Common myeloid progenitor, CD34-positive (primary cell): Measurements from ENCODE around the gene BCAR3.

ENCODE experiments used
- CTCF ChIA-PET: fragments of 350-600 bp; sonication (Branson Sonifier 250); formaldehyde crosslinking; loops from one replicate; lab custom pipeline; 2021; ENCODE audit warnings: antibody characterized with exemption; lab: Charles Lee
- POLR2A ChIA-PET: fragments of 350-600 bp; sonication (Branson Sonifier 250); formaldehyde crosslinking; loops from one replicate; lab custom pipeline; 2021; ENCODE audit warnings: antibody characterized with exemption; lab: Charles Lee
- DNase-seq, 3 donors: peaks; one replicate each; pipeline versions ENCODE4 v3.0.0 to v3.0.0-alpha.2; 2013
- H3K27ac ChIP-seq, 2 experiments: 1 replicate in 1 of 2; 2 replicates in 1 of 2; pipeline ENCODE4 v1.7.0; 2013; ENCODE audit warnings: inconsistent platforms in 2 of 2, low read length in 2 of 2, mild to moderate bottlenecking in 2 of 2, low read depth in 1 of 2, moderate library complexity in 1 of 2; ENCODE audit not compliant: severe bottlenecking in 2 of 2, insufficient read depth in 1 of 2, poor library complexity in 1 of 2
- H3K27me3 ChIP-seq, 5 experiments: replicated peaks in 2 of 5; 1 replicate in 3 of 5; 2 replicates in 2 of 5; pipeline versions ENCODE4 v1.6.1 to v1.7.0; 2013; ENCODE audit warnings: low read length in 4 of 5, mild to moderate bottlenecking in 2 of 5, moderate library complexity in 2 of 5, inconsistent platforms in 1 of 5; ENCODE audit not compliant: insufficient read depth in 5 of 5, control insufficient read depth in 4 of 5
- H3K36me3 ChIP-seq, 4 experiments: 1 replicate in 2 of 4; 2 replicates in 2 of 4; pipeline versions ENCODE4 v1.6.1 to v1.7.0; 2013; ENCODE audit warnings: low read length in 3 of 4, control low read depth in 1 of 4, mild to moderate bottlenecking in 1 of 4; ENCODE audit not compliant: control insufficient read depth in 4 of 4, insufficient read depth in 4 of 4
- H3K4me1 ChIP-seq, 4 experiments: 1 replicate in 3 of 4; 2 replicates in 1 of 4; pipeline versions ENCODE4 v1.6.1 to v1.7.1; 2013; ENCODE audit warnings: low read length in 3 of 4, mild to moderate bottlenecking in 3 of 4, control low read depth in 1 of 4, inconsistent platforms in 1 of 4, moderate library complexity in 1 of 4; ENCODE audit not compliant: control insufficient read depth in 4 of 4, insufficient read depth in 4 of 4; ENCODE audit errors: control extremely low read depth in 1 of 4
- H3K4me3 ChIP-seq, 7 experiments: 1 replicate in 4 of 7; 2 replicates in 3 of 7; pipeline versions ENCODE4 v1.5.1 to v1.7.0; 2013; ENCODE audit warnings: mild to moderate bottlenecking in 7 of 7, low read length in 6 of 7, moderate library complexity in 6 of 7, inconsistent platforms in 2 of 7, low read depth in 2 of 7, control low read depth in 1 of 7; ENCODE audit not compliant: insufficient read depth in 4 of 7, control insufficient read depth in 1 of 7; ENCODE audit errors: extremely low read depth in 1 of 7
- H3K9me3 ChIP-seq, 5 experiments: 1 replicate in 4 of 5; 2 replicates in 1 of 5; pipeline versions ENCODE4 v1.6.1 to v1.7.1; 2013; ENCODE audit warnings: low read length in 4 of 5, mild to moderate bottlenecking in 2 of 5, inconsistent platforms in 1 of 5, low read depth in 1 of 5, moderate library complexity in 1 of 5; ENCODE audit not compliant: control insufficient read depth in 4 of 5, insufficient read depth in 2 of 5; ENCODE audit errors: control extremely low read depth in 1 of 5
- WGBS: methylation state at CpG from one replicate; pipeline ENCODE4 v1.1.5; 2013; ENCODE audit not compliant: insufficient coverage; 5-methylcytosine and 5-hydroxymethylcytosine counted together

BCAR3 gene

GRCh38 chr1:93707956-93708355, 26.3 kb upstream of the BCAR3 start:
- ChIA-PET POLR2A (no interaction called here), CTCF (interaction anchor here (1.1 kb wide), 1 partner anchor 30 kb away, joined by 3 read pairs; no protein-coding TSS in a partner anchor)

GRCh38 chr1:93705892-93706500, 24.4 kb upstream of the BCAR3 start:
- no peak for DNase-seq
- H3K36me3 ChIP-seq: no peaks in the 10 kb centered on the region
- H3K4me3 ChIP-seq: no peak overlapping the region
- 86% methylated on average over 2 of the region's 3 CpGs for WGBS
- no peaks in the 10 kb centered on the region for H3K9me3 ChIP-seq
- H3K27ac ChIP-seq: no peak overlapping the region
- POLR2A ChIA-PET: no interaction called here
- CTCF ChIA-PET: interaction anchor here (0.8 to 1.8 kb wide), 4 partner anchors 12 to 77 kb away, joined by 3 to 5 read pairs (median 3); no protein-coding TSS in a partner anchor
- peaks cover 0 to 17% (median 10%) of the 10 kb centered on the region in 4 experiments for H3K4me1 ChIP-seq
- H3K27me3 ChIP-seq: peaks cover 0 to 4% (median 2%) of the 10 kb centered on the region in 5 experiments

More at GRCh38 chr1:93707956-93708355, 26.3 kb upstream of the BCAR3 start:
- H3K27me3 ChIP-seq: peaks cover 0 to 5% (median 2%) of the 10 kb centered on the region in 5 experiments
- no peak overlapping the region for H3K27ac ChIP-seq
- H3K4me3 ChIP-seq: no peak overlapping the region
- DNase-seq: peak in 1 of 3 donors; percentile 33
- peaks cover 0 to 24% (median 14%) of the 10 kb centered on the region in 4 experiments for H3K4me1 ChIP-seq
- WGBS: 84% methylated on average over 4 of the region's 5 CpGs
- no peaks in the 10 kb centered on the region for H3K36me3 ChIP-seq
- no peaks in the 10 kb centered on the region for H3K9me3 ChIP-seq

DNA sequence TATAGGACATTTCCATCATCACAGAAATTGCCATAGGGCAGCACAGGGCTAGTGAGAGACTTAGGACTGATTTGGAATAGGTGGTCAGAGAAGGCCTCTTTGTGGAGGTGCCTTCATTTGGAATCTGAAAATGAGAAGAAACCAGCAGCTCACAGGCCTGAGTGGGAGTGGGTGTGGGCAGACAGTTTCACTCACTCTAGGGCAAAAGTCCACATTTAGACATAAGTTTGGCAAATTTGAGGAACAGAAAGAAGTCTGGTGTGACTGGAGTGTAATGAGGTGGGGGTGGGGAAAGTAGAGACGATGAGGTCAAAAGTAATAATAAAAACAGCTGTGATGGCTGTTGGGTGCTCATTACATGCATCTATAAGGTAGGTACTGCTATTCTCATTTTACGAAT, 22.4 kb upstream of the BCAR3 start:
- DNase-seq: no peak
- peaks cover 0 to 13% (median 9%) of the 10 kb centered on the region in 4 experiments for H3K4me1 ChIP-seq
- H3K27me3 ChIP-seq: no peaks in the 10 kb centered on the region
- H3K9me3 ChIP-seq: no peaks in the 10 kb centered on the region
- H3K4me3 ChIP-seq: no peak overlapping the region
- CTCF ChIA-PET: no interaction called here
- 100% methylated on average over 2 of the region's 2 CpGs for WGBS
- no peaks in the 10 kb centered on the region for H3K36me3 ChIP-seq
- H3K27ac ChIP-seq: no peak overlapping the region
- POLR2A ChIA-PET: no interaction called here

DNA sequence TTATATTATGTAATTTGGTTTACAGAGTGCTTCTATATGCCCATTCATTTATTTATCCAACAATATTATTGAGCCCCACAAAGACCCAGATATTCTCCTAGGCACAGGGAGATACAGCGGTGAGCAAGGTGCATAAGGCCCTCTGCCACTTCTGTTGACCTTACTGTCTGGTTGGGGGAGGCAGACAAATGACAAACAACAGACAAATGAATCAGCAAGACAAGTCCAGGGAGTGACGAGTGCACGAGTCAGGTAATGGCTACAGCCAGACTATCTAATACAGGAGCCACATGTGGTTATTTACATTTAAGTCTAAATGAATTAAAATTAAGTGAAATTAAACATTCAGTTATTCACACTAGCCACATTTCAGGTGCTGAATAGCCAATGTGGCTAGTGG, 22.0 kb upstream of the BCAR3 start:
- Histone ChIP-seq H3K36me3 (no peaks in the 10 kb centered on the region), H3K4me3 (no peak overlapping the region), H3K27me3 (no peaks in the 10 kb centered on the region), H3K27ac (no peak overlapping the region), H3K4me1 (peaks cover 0 to 11% (median 5%) of the 10 kb centered on the region in 4 experiments), H3K9me3 (no peaks in the 10 kb centered on the region)
- CTCF ChIA-PET: no interaction called here
- 93% methylated on average over 3 of the region's 3 CpGs for WGBS
- POLR2A ChIA-PET: no interaction called here
- no peak for DNase-seq

DNA sequence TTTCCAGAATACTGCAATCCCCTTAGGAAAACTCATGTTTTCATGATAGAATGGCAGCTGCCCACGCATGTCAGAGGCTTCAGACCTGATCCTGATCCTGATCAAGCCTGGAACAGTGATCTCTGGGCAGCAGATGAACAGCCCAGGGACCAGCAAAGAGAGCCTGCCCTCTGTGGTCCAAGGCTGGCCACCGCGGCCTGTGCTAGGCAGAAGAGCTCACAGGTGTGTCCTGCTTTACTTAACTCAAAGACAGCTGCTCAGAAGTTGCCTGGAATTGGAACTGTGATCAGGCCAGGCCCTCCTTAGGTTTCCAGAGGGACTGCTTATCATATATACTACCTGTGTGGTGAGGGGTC, 21.2 kb upstream of the BCAR3 start:
- Histone ChIP-seq H3K27me3 (no peaks in the 10 kb centered on the region), H3K4me1 (peaks cover 0 to 11% (median 2%) of the 10 kb centered on the region in 4 experiments), H3K4me3 (no peak overlapping the region), H3K36me3 (no peaks in the 10 kb centered on the region), H3K27ac (no peak overlapping the region), H3K9me3 (no peaks in the 10 kb centered on the region)
- 93% methylated on average over 2 of the region's 3 CpGs for whole genome bisulfite sequencing
- ChIA-PET CTCF (interaction anchor here (0.9 to 1.8 kb wide), 3 partner anchors 9 to 111 kb away, joined by 3 to 6 read pairs (median 3); no protein-coding TSS in a partner anchor), POLR2A (no interaction called here)
- DNase-seq: no peak

DNA sequence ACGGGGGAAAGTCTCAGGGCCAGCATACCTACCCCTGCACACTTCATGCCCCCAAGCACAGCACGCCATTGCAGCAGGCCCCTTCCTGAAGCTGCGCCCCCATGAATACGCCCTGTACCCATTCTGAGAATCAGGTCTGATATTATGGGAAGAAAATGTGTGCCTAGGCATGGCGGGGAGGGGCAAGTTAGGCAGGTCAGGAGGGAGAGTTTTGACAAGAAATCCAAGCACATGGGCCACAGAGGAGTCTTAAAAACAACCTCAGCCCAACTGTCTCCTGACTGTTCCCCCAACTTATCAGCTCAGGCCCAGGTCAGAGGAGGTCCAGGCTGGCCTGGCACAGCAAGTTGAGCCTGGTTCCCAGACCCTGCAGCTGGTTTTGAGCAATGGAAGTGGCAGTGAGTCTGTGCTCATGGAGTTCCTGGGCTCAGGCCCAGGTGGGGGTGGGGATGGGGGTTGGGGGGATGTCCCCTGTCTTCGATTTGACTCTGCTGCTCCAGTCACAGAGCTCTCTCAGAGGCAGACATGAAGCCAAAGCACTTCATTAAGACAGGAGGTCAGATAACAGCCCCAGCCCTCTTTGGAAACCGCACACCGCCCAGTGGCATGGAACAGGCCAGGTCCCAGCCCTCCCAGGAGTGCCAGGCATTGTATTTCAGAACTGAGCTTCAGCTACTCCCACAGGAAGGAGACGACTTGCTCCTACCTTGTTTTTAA, 20.6 kb upstream of the BCAR3 start:
- H3K9me3 ChIP-seq: no peaks in the 10 kb centered on the region
- H3K4me3 ChIP-seq: no peak overlapping the region
- no peak for DNase-seq
- no peaks in the 10 kb centered on the region for H3K27me3 ChIP-seq
- no peaks in the 10 kb centered on the region for H3K36me3 ChIP-seq
- POLR2A ChIA-PET: no interaction called here
- peaks cover 0 to 11% (median 1%) of the 10 kb centered on the region in 4 experiments for H3K4me1 ChIP-seq
- CTCF ChIA-PET: interaction anchor here (0.9 to 1.8 kb wide), 3 partner anchors 10 to 112 kb away, joined by 3 to 6 read pairs (median 3); no protein-coding TSS in a partner anchor
- 95% methylated on average over 7 of the region's 9 CpGs for WGBS
- H3K27ac ChIP-seq: no peak overlapping the region

- Histone ChIP-seq H3K27me3 (no peaks in the 10 kb centered on the region), H3K36me3 (no peaks in the 10 kb centered on the region), H3K4me3 (no peak overlapping the region), H3K27ac (no peak overlapping the region), H3K4me1 (peaks cover 0 to 11% (median 1%) of the 10 kb centered on the region in 4 experiments), H3K9me3 (no peaks in the 10 kb centered on the region)
- ChIA-PET POLR2A (no interaction called here), CTCF (interaction anchor here (1.0 to 1.8 kb wide), 3 partner anchors 34 to 112 kb away, joined by 3 to 6 read pairs (median 3); no protein-coding TSS in a partner anchor)
- DNase-seq: no peak
Observed at GRCh38 chr1:93701629-93702028, 20.0 kb upstream of the BCAR3 start.
